H7 (cell line): Measurements from ENCODE around the gene NTPCR. TPM values are rescaled to one million over a fixed set of nuclear protein-coding genes. Genes with fewer than 3 reads are reported as not detected.

Experiments
- DNase-seq: peaks from one replicate; pipeline ENCODE4 v3.0.0; 2012
- H3K27me3 ChIP-seq: 2 replicates; pipeline ENCODE4 v1.6.0; 2011; ENCODE audit warnings: mild to moderate bottlenecking, low read length; ENCODE audit not compliant: control insufficient read depth, insufficient read depth
- H3K36me3 ChIP-seq: replicated peaks from 2 replicates; pipeline ENCODE4 v1.5.1; 2011; ENCODE audit warnings: low read length; ENCODE audit not compliant: control insufficient read depth, insufficient read depth
- H3K4me3 ChIP-seq: 2 replicates; pipeline ENCODE4 v1.5.1; 2011; ENCODE audit warnings: low read depth, mild to moderate bottlenecking, control low read depth, low read length, moderate library complexity; ENCODE audit not compliant: insufficient read depth
- total RNA-seq: library from RNA; depleted of rRNA; stranded (reverse); fragments of >200 nt; shearing (Covaris generic); gene quantifications from 2 replicates; pipeline ENCODE4 v1.2.3, GENCODE V29; 2014

The NTPCR gene
- total RNA-seq, 1 experiment from 2014 or later = 61.5 TPM

DNA sequence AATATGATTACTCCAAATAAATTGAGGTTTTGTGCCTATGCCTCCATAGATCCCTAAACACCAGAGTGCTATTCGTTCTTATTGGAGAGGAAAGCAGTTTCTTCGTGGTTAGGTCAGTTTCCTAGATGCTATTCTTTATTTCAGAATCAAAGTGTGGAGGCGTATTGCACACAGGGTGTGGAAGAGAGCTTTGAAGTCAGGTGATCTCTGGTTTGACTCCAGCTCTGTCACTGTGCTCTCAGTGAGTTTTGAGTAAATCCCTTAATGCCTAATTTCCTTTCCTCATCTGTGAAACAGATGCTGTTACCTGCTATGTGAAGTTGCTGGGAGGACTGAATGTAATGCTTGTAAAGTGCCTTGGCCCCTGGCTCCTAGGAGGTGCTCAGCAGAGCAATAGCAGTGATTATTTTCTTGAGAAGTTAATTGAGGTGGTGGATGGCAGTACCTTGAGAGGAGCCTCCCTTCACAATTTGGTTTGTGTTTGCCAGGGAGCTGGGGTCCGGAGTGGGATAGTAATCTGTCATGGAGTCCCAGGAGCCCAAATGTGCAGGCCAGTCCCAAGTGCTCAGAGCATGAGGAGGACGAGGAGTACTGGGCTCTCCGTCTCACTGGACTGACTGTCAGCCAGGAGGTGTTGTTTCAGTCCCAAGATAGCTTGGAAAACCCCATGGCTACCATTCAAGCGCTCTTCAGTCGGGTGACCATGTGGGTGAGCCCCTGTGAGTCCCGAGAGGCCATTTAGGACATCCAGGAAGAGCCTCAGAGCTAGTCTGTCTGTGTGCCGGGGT is 14.9 kb downstream of the NTPCR start:
- Histone ChIP-seq H3K4me3 (no peak overlapping the region), H3K36me3 (peaks cover 19% of the 10 kb centered on the region), H3K27me3 (no peaks in the 10 kb centered on the region)
- no peak for DNase-seq

DNA sequence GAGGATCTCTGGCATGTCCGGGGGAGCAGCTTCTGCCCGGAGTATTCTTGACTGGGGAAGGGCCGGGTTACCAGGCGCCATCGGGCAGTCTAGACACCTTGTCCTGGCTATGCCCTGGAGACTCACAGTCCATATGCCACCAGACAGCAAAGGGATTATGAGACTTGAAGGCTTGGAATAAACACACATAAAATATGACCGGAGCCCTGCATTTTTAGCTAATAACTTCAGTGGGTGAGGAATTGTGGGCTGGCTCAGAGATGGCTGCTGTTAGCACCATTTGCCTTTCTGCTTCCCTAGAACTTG is 15.5 kb downstream of the NTPCR start:
- Histone ChIP-seq H3K27me3 (no peaks in the 10 kb centered on the region), H3K4me3 (no peak overlapping the region), H3K36me3 (peaks cover 24% of the 10 kb centered on the region)
- no peak for DNase-seq

DNA sequence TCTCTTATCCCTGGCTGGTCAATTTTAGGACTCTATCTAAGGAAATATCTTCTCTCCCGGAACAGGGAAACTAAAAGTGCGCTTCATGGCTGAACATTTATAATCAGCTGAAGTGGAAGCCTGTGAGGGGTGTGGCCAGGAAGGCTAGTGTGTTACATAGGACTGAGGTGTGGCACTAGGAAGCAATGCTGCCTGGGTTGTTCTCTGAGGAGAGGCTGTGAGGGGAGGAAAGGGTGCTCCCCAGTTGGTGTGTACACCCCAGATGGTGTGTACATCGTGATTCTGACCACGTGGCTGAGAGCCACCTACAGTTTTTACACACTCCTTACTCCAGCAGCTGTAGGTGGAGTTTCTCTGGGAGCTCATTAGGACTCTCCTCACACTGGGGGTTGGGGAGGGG is 16.3 kb downstream of the NTPCR start:
- DNase-seq = no peak

DNA sequence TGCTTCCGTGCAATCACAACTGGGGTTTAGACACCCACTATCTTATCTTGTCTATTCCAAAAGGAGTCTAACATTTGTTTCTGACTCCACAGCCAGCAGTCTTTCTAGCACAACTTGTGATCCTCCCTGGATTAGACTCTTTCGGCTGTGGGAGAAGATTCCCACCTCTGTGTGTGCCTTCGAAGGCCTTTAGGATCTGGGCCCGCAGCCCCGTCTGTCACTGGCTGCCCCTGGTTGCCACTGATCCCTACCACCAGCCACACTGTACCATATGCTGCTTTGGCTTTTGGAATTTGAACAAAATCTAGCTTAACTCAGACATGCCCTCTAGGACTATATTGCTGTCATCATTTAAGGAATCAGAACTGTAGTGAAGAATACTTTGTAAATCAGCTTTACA is 18.0 kb downstream of the NTPCR start:
- Histone ChIP-seq H3K36me3 (peaks cover 41% of the 10 kb centered on the region), H3K27me3 (no peaks in the 10 kb centered on the region)
- no peak for DNase-seq

More for the DNA sequence above, 16.3 kb downstream of the NTPCR start:
- no peaks in the 10 kb centered on the region for H3K27me3 ChIP-seq
- H3K4me3 ChIP-seq = no peak overlapping the region
- peaks cover 29% of the 10 kb centered on the region for H3K36me3 ChIP-seq

DNA sequence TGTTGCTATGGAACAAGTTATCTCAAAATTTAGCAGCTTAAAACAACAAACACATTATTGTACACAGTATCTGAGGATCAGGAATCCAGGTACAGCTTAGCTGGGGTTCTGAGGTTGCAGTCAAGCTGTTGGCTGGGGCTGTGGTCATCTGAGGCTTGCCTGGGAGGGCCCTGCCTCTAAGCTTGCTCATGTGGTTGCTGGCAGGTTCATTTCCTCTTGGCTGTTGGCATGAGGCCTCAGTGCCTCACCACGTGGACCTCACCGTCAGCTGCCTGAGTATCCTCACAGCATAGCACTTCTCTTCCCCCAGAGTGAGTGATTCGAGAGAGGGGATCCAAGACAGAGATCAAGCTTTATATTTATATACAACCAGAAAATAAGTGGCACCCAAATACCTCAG is 18.6 kb downstream of the NTPCR start:
- H3K27me3 ChIP-seq = no peaks in the 10 kb centered on the region
- DNase-seq = no peak
- peaks cover 42% of the 10 kb centered on the region for H3K36me3 ChIP-seq

More for the DNA sequence above, 18.0 kb downstream of the NTPCR start:
- no peak overlapping the region for H3K4me3 ChIP-seq

DNA sequence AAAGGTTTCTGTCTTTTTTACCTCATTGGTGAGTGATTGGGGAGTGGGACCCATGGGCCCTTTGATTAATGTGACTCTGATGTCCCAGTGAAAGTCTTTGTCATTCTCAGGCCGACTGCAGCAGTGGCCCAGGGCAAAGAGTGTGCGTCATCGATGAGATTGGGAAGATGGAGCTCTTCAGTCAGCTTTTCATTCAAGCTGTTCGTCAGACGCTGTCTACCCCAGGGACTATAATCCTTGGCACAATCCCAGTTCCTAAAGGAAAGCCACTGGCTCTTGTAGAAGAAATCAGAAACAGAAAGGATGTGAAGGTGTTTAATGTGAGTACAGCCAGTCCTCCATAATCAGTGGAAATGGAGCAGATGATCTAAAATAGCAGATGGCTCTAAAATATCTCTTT is 19.4 kb downstream of the NTPCR start:
- Histone ChIP-seq H3K4me3 (no peak overlapping the region), H3K27me3 (no peaks in the 10 kb centered on the region), H3K36me3 (peaks cover 42% of the 10 kb centered on the region)
- DNase-seq = no peak

More for the DNA sequence above, 18.6 kb downstream of the NTPCR start:
- no peak overlapping the region for H3K4me3 ChIP-seq

DNA sequence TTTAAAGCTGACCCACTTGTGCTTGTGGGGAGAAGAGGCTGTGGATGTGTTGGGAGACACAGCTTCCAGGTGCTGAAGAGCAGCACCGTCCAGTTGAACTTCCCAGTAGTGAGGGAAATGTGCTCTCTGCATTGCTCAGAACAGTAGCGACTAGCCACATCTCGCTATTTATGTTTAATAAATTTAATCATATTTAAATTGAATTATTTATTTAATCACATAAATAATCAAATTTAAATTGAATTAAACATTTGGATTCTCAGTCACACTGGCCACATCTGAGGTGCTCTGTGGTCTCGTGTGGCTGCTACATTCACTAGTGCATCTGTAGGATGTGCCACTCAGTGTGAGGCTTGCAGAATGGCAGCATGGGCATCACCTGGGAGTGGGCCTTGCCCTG is 20.1 kb downstream of the NTPCR start:
- no peak for DNase-seq
- Histone ChIP-seq H3K4me3 (no peak overlapping the region), H3K27me3 (no peaks in the 10 kb centered on the region)

DNA sequence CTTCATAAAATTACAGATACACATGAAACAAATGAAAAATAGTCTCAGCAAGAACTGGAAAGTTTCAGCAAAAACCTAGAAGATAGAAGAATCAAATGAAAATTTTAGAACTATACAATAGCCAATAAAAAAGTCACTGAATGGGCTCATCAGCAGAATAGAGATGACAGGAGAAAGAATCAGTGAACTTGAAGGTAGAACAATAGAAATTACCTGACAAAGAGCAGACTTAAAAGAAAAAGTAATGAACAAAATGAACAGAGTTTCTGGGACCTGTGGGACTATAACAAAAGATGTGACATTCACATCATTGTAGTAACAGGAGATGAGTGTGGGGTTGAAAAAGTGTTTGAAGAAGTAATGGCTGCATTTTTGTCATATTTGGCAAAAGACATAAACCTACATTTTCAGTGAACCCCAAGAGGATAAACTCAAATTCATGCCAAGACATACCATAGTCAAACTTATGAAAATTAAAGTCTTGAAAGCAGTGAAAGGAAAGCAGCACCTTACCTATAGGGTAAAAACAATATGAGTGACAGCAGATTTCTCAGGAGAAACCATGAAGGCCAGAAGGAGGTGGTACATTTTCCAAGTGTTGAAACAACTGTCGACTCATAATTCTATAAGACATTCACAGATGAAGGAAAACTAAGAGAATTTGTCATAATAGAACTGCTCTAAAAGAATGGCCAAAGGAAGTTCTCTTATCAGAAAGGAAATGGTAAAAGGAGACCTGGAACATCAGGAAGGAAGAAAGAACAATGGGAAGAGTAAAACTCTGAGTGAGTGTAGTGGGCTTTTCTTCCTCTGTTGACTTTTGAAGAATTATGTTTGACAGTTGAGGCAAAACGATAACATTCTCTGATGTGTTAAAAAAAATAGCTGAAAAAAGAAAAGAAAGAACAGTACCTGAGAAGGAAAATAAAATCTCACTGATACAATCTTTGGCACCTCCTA is 23.5 kb downstream of the NTPCR start:
- Histone ChIP-seq H3K4me3 (no peak overlapping the region), H3K27me3 (no peaks in the 10 kb centered on the region), H3K36me3 (peaks cover 46% of the 10 kb centered on the region)
- no peak for DNase-seq

More for the DNA sequence above, 20.1 kb downstream of the NTPCR start:
- peaks cover 42% of the 10 kb centered on the region for H3K36me3 ChIP-seq

DNA sequence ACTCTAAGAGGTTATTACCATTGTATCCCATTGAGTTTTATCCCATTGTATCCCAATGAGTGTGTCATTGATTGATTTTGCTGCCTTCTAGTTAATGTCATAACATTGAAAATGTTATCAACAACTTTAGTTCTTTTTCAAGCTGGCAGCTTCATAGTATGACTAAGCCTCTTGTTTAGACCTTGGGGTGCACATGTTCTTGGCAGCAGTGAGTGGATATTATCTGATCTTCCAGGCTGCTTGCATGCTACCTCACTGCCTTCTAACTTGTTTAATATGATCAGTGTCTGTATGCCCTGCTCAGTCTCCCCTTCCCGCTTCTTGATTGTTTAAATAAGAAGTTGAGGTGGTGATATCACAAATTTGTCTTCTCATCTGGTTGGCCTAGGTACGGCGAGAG is 24.6 kb downstream of the NTPCR start:
- DNase-seq = no peak
- Histone ChIP-seq H3K36me3 (peaks cover 39% of the 10 kb centered on the region), H3K4me3 (no peak overlapping the region)

DNA sequence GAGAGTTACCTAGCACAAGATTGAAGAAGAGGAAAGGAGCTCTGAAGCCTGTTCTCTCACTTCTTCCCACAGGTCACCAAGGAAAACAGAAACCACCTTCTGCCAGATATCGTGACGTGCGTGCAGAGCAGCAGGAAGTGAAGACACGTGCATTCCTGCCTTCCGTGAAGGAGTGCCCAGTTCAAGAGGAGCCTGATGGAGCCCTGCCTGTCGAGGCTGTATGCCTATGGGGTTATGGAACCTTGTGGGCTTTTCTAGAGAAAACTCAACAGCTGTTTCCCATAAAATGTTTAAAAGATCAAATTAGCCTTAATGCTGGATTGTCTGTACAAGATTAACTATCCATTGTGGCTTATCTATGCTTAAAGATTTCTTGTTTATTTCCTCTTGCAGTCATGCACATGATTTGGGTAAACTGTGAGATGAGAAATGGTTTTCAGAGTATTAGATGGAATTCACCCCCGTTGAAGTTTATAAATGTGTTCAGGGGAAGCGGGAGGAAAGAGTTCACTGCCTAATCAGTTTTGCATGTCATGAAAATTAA is 27.8 kb downstream of the NTPCR start:
- H3K36me3 ChIP-seq = peaks cover 16% of the 10 kb centered on the region
- H3K27me3 ChIP-seq = no peaks in the 10 kb centered on the region
- no peak for DNase-seq
- no peak overlapping the region for H3K4me3 ChIP-seq

More for the DNA sequence above, 24.6 kb downstream of the NTPCR start:
- H3K27me3 ChIP-seq = no peaks in the 10 kb centered on the region

DNA sequence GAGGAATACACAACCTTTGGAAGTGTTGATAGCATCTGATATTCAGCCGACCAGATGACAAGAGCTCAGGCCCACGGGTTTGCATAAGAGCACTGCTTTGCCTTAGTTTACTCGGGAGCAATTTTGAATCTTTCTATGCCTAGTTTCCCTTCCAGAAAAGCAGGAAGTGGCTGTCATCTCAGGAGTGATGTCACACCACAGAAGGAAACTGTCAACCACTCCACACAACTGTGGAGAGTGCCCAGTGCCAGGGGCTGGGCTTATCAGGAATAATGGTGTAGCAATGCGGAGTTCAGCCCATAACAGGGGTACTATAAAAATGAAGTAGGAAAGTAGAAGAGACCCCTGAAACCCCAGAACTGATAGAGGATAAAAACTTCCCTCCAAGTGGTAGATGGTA is 28.4 kb downstream of the NTPCR start:
- H3K27me3 ChIP-seq = no peaks in the 10 kb centered on the region
- peaks cover 13% of the 10 kb centered on the region for H3K36me3 ChIP-seq
- DNase-seq = no peak
- H3K4me3 ChIP-seq = no peak overlapping the region

DNA sequence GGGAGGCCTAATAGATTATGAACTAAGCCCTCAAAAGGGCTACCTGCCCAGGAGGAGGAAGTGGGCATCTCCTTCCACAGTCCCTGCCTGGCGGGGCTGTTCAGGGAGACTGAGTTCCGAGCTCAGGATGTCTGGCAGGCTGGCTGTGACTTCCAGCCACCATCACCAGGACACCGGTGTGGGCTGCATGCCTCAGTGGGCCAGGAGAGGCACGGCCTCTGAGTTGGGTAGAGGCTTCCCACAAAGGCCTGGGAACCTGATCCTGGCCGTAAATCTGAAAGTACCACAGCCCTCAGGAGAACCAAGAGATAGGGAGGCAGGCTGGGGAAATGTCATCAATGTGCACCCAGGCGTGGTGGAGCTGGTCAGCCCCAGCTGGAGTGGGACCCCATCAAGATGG is 29.1 kb downstream of the NTPCR start:
- no peaks in the 10 kb centered on the region for H3K27me3 ChIP-seq
- no peak overlapping the region for H3K4me3 ChIP-seq
- peaks cover 16% of the 10 kb centered on the region for H3K36me3 ChIP-seq
- peak; percentile 18 for DNase-seq

DNA sequence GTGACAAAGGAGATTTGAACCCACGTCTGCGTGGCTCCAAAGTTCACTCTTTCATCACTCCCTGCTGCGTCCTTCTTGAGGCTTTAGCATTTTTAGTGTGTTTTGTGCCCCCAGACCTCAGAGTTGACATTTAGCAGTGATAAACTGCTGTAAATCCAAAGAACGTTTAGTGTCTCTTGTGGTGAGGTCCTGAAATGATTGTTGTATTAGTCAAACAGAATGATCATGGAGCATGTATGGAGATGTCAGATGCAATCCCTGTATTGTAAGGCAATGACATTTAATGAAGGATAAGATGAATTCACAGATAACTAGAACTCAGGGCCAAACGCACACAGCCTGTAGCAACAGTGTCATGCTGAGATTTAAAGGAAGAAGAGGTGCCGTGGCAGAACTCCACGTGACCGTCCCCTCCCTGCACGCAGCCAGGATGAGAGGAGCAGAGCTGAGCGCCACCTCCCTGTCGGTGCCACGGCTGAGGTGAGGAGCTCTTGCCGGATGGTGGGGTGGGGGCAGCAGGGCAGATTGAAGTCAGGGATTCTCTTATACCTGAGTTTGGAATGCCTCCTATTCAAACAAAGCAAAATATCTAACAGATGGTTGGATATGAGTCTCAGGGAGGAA is 30.1 kb downstream of the NTPCR start:
- Histone ChIP-seq H3K27me3 (no peaks in the 10 kb centered on the region), H3K4me3 (no peak overlapping the region), H3K36me3 (peaks cover 17% of the 10 kb centered on the region)
- peak; percentile 79 for DNase-seq

DNA sequence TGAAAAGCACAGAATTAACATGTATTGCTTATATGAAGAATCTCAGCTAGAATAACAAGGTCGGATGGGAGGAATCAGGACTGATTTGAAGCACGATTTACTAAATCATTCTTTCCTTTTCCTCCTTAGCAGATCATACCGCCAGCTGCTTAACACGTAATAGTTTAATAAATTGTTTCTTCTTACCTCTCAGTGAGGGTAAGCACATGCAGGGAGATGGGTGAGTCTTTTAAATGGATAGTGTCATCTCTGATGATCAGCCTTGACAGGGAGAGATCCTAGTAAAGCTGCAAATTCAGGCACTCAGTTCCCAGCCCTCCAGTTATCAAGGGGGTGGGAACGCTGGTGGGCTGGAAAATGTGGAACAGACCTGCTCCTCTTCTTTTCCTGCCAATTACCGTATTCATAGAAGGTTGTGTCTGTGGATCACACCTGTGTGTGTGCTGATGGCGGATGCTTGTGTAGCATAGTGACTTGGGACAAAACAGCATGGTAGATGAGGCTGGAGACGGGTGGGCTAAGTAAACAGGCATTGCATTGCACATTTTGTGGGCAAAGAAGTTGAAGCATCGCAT is 30.7 kb downstream of the NTPCR start:
- DNase-seq = peak; percentile 31
- Histone ChIP-seq H3K4me3 (no peak overlapping the region), H3K27me3 (no peaks in the 10 kb centered on the region), H3K36me3 (peaks cover 17% of the 10 kb centered on the region)
